GM18526 (cell line): Measurements from ENCODE around the gene RPL13.

ENCODE experiments used
- POLR2A ChIP-seq: IDR thresholded peaks from 3 replicates; pipeline ENCODE4 v1.6.1; 2011; ENCODE audit not compliant: insufficient read length; ENCODE audit errors: extremely low read depth

Gene RPL13

DNA sequence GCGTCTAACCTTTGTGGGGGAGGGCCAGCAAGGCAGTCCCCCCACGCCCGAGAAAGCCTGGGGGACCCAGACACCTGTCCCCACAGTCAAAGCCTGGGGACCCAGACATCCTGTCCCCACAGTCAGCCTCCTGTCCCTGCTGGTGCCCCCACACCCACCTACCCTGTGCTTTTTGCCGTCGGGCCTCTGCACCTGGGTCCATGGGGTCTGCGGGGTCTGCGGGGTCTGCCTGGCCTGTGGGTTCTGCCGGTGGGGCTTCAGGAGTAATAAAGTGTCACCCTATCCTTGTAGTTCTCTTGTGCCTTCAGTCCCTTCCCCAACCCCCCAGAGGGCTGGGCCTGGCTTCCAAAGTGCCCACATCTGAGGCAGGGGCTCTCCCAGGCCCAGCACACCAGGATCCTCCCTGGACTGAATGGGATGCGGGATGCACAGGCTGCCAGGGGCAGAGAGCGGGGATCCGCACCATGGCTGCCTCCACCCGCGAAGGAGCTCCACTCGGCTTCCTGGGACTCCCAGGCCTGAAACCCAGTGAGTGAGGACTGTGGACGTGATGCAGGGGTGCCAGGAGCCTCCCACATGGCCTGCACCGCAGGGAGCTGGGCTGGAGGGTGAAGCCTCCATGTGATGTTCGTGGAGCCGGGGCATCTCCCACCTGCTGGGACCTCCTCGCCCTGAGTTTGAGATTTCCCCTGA, 36.6 kb downstream of the RPL13 start:
- TF ChIP-seq POLR2A, result no peak

DNA sequence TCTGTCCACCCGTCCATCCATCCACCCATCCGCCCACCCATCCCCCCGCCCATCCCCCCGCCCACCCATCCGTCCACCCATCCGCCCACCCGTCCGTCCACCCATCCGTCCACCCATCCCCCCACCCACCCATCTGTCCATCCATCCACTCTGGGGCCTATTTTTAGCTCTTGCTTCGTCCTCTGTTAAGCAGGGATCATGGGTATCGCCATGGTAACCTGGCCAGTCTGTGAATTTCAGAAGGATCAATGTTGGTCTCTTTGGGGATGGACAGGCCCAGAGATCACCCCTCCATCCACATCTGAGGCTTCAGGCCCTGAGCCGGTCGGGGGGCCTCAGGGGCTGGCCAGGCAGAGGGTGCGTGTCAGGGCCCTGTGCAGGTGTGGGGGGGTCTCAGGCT, 37.7 kb downstream of the RPL13 start:
- no peak for TF ChIP-seq POLR2A

DNA sequence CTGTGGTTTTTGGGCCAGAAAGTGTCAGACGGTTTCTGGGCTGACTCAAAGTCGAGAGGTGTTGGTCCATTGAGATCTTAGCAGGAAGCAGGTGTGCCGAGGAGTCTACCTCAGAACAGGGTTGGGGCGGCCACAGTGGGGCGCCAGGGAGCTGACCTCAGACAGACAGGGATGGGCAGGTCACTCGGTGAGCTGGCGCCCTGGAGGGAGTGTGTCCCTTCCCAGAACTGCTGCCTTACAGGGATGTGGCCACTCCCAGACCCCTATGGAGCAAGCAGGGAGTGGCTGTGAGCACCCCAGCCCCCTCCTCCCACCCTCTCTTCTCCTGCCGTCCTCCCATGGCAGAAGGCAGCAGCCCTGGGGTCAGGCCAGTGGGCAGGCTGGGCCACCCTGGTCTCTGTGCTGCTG, 39.0 kb downstream of the RPL13 start:
- no peak for TF ChIP-seq POLR2A

DNA sequence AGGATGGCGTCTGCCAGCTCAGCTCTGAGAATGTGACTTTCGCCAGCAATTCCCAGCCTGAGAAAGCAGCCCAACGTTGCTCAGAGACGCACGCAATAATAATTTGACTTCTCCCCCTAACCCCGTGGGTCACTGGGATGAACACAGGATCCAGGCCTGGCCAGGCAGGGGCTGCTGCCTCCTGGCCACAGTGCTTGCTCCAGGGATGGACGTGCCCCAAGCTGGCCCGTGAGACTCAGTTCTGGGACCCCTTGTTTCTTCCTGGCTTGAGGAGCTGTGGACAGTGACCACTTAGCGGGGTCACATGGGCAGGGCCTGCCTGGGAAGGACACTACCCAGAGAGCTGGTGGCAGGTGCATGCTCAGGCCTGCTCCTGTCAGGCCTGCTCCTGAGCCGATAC, 39.4 kb downstream of the RPL13 start:
- TF ChIP-seq POLR2A, result no peak

DNA sequence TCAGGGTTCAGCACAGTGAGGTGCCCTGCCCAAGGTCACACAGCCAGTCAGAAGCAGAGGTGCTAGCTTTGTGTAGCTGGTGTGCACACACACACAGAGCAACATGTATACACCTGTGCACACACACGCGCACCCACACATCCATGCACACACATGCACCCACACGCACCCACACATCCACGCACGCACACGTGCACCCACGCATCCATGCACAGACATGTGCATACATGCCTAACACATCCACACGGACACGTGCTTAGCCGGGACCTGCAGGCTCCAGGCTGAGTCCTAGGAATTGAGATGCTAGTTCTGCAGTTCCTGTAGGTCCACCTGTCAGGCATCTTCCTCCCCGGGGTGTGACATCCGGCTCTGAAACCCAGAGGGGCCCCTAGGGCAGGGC, 39.9 kb downstream of the RPL13 start:
- TF ChIP-seq POLR2A, result no peak

DNA sequence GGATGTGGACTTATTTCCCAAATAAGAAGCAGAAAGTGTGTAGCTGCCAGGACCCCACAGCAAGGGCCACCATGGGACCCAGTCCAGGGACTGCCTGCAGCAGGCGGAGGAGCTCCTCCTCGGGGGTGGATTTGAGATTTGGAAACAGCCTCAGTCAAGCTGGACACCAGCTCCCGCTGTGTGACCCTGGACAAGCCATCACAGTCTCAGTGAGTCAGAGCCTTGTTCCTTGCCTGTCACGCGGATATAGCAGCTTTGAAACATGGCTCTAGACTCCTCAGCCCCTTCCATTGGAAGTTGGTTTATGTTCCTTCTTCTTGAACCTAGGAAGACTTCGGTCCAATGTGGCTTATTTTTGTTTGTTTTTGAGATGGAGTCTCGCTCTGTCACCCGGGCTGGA, 40.5 kb downstream of the RPL13 start:
- TF ChIP-seq POLR2A, result no peak

DNA sequence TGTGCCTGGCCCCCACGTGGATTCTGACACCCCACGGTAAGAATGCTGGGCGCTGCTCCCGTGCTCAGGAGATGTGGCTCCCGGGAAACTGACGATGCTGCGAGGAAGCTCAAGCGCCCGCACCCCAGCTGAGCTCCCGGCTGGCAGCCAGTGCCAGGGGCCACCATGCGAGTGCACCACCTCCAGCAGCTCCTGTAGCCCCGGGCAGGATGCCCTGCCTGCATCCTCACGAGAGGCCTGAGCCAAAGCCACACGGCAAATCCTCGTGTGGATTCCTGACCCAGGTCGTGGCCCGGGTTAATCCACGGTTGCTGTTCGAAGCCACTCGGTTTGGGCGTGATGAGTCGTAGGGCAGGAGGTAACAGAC, 41.4 kb downstream of the RPL13 start:
- no peak for TF ChIP-seq POLR2A

DNA sequence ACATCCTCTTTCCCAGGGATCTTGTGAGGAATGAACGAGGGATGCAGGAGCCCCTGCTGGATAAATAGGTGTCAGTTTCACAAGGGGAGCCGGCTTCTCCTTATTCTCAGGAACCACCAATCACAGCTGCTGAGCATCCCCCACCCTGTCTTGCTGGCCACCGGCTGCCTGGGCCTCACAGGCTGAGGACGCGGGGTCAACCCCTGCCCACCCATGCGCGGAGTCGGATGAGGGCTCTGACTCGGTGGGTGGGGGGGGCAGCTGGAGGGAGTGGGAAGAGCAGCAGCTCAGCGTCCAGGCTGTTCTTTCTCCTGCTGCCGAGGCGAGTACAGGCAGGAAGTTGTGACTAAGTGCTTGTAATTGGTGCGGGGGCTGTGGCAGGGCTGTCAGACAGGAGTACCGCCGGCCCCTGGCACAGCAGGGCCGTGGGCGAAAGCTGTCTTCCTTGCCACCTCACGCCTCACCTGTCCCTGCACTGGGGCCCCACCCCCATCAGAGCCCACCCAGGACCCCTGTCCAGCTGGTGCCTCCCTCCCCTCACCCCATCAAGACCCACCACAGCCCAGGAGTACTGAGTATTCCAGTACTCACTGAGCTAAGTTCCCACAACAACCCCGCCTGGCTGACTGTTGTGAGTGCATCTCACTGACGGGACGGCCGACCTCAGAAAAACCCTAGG, 41.9 kb downstream of the RPL13 start:
- TF ChIP-seq POLR2A, result no peak

DNA sequence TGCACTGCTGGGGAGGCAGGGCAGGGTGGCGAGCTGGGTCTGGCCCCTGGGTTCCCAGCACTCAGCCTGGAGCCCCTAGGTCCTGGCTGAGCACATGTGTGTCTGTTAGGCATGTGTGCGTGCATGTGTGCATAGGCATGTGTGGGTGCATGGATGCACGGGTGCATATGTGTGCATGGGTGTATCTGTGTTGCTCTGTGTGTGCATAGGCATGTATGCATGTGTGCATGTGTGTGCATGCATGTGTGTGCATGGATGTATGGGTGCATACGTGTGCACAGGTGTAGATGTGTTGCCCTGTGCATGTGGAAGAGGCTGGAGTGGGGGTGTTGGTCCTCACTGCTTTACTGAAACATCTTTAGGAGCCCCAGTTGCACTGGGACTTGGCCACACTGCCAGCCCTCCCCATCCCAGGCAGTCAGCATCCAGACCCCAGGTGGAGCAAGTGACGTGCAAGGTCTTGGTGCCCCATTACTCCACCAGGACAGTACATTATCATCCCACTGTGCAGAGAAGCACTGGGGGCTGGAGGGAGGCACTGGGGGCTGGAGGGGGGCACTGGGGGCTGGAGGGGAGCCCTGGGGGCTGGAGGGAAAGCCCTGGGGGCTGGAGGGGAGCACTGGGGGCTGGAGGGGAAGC, 42.6 kb downstream of the RPL13 start:
- no peak for TF ChIP-seq POLR2A

DNA sequence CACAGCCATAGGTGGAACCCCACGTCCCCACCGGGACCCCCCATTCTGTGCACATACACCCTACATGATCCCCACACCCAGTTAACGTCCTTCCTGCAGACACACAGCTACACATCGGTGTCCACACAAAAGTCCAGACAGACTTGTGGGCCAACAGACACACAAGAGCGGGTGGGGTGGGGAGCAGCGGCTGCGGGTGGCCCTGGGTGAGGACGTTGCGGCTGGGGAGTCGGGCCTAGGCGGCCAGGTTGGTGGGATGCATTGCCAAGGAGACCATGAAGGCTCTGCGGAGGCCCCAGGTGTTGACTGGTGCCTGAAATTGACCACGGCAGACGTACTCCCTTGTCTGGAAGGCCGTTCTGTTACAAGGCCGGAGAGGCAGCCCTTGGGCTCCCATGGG, 44.3 kb downstream of the RPL13 start:
- no peak for TF ChIP-seq POLR2A

DNA sequence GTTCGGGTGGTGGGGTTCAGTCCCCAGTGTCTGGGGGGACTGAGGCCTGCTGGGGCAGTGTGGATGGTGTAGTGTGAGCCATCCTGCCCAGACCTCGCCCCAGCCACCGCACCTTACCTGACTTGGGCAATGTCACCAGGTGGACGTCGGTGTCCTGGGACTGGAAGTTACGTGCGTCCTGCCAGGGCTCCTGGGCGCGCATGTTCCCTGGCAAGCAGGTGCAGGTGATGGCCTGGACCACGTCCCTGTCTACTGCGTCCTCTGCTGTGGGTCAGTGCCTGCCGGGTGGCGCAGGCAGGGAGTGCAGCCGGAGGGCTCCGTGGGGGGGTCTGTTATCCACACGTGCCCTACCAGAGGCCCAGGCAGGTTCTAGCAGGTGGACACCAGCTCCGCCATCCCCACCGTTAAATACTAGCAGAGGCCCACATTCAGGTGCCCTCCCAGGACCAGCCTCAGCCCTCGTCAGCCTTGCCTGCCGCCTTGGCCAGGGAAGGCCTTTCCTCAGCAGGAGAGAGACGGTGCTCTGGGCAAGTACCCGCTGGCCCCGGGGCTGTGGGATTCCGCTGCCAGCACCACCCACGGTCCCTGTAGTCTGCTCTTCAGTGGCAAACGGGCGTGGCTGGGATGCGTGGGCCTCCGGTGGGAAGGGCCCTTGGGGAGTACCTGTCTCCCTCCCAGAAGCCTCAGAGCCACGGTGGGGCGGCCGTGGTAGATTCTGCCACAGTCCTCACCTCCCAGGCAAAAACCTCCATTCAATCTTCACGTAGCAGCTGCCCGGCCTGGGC, 44.9 kb downstream of the RPL13 start:
- TF ChIP-seq POLR2A, result no peak

DNA sequence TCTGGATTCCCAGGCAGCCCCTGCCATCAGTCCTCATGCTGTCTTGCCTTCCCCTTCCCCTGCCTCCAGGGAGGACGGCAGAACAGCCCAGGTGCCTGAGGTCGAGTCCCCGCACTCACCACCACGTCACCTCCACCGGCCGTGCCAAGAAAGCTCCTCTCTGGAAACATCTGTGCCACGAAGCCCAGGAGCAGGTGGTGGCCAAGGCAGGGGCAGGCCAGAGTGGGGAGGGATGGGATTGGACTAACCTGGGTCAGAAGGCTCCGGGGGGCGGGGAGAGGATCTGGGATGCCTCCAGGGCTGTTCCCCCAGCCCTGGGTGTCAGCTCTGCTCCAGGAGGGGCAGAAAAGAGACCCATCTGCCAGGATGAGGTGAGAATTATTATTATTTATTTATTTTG, 45.5 kb downstream of the RPL13 start:
- no peak for TF ChIP-seq POLR2A

DNA sequence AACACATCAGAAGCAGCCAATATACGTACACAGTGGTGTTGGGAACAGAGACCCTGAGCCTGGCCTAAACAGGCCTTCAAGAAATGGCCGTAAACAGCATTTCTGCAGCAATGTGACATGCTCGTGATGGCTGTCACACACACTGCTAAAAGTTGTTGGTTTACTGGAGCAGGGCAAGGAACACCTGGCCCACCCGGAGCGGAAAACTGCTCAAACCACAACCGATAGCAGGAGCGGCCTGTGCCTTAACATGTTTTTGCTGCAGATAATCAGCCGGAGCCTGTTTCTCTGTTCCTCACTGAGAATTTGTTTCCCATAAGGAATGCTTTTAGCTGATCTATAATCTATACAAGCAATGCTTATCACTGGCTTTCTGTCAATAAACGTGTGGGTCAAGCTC, 47.0 kb downstream of the RPL13 start:
- TF ChIP-seq POLR2A, result no peak

DNA sequence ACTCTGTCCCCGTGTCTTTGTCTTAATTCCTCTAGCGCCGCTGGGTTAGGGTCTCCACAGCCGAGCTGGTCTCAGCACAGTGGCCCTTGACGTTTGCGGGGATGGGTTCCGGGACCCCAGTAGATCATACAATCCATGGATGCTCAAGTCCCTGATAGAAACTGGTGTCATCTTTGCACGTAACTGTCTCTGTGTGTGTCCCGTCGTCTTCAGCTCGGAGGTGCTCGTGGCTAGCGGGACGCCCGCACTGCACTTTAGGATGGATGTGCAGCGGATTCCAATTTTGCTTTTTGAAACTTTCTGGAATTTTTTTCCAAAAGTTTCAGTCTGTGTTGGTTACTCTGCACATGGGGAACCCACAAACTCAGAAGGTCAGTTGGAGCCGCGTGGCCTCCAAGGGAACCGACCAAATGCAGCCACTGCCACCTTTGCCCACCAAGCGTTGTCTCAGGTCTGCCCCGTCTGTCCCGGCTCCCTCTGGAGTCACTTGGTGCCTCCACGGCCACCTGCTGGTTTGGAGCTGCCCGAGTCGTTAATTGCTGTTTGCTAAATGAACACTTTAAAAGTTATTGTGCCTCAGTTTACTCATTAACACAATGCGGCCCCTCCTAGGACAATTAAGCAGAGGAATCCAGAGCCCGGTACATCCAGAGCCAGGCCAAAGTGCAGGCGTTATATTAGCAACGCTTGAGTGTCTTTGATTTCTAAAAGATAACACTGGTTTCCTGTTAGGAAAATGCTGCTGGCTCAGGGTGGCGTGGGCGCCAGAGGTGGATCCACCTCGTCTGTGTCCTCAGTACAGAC, 47.7 kb downstream of the RPL13 start:
- TF ChIP-seq POLR2A, result no peak

DNA sequence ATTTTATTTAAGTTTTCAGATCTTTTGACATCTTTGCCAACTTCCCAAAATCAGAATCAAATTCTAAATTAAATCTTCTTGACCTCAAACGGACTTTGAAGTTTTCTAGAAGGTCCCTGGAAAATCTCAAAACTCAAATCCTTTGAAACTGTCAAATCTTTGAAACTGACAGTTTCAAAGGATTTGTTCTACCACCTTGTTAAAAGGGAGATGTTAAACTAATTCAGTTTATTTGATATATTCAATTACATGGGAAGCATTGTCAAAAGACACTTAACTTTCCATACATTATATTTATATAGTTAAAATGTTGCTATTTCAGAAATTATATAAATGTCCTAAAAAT, 49.6 kb downstream of the RPL13 start:
- no peak for TF ChIP-seq POLR2A

DNA sequence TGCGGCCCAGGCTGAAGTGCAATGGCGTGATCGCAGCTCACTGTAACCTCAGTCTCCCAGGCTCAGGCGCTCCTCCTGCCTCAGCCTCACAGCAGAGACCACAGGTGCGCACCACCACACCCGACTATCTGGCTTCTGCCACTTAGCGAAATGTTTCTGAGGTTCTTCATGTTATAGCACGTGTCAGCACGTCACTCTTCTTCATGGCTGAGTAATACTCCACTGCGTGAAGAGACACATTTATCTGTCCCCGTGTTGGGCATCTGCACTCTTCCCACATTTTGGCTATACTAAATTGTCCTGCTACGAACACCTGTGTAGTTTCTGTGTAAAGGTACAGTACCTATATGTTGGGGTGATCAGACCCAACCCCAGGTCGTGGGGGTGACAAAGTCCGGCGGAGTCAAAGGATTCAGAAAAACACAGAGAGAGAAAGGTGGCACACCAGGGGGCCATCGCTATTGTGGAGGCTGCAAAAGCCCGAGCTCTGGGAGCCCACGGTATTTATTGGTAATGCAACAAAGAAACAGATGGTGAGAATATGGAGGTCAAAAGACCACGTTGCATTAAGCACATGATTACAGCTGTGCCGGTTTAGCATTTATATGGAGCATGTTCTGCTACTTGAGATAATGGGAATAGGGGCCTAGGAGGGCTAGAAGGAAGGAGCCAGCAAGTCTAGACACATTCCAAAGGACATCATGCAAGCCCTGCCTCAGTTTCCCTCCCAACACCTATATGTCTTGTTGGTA, 52.1 kb downstream of the RPL13 start:
- TF ChIP-seq POLR2A, result no peak
